Measurements from ENCODE around the gene ASAP3. TPM values are rescaled to one million over a fixed set of nuclear protein-coding genes. Genes with fewer than 3 reads are reported as not detected.

Gene ASAP3
- polyA plus RNA-seq, 1 donor = 57.1 TPM

- DNase-seq = peak; percentile 83
Measured at GRCh38 chr1:23422241-23422877, 61.6 kb downstream of the ASAP3 start.

- peak; percentile 75 for DNase-seq
Measured at GRCh38 chr1:23421753-23422240, 62.2 kb downstream of the ASAP3 start.

GRCh38 chr1:23421343-23421742, 62.6 kb downstream of the ASAP3 start:
- DNase-seq = no peak

GRCh38 chr1:23420778-23421177, 63.2 kb downstream of the ASAP3 start:
- DNase-seq = no peak

- no peak for DNase-seq
Measured at GRCh38 chr1:23419180-23419579, 64.8 kb downstream of the ASAP3 start.

GRCh38 chr1:23417570-23417969, 66.4 kb downstream of the ASAP3 start:
- no peak for DNase-seq

- DNase-seq = no peak
Measured at GRCh38 chr1:23416964-23417363, 67.0 kb downstream of the ASAP3 start.

GRCh38 chr1:23408797-23409290, 75.1 kb downstream of the ASAP3 start:
- DNase-seq = no peak

GRCh38 chr1:23407016-23407630, 76.9 kb downstream of the ASAP3 start:
- DNase-seq = no peak

GRCh38 chr1:23405946-23406345, 78.0 kb downstream of the ASAP3 start:
- DNase-seq = no peak

GRCh38 chr1:23403735-23404486, 80.1 kb downstream of the ASAP3 start:
- peak; percentile 78 for DNase-seq

- no peak for DNase-seq
Measured at GRCh38 chr1:23403355-23403734, 80.6 kb downstream of the ASAP3 start.

- DNase-seq = no peak
Measured at GRCh38 chr1:23403038-23403336, 81.0 kb downstream of the ASAP3 start.

- no peak for DNase-seq
Measured at GRCh38 chr1:23402286-23403037, 81.5 kb downstream of the ASAP3 start.

GRCh38 chr1:23401313-23401712, 82.7 kb downstream of the ASAP3 start:
- no peak for DNase-seq

- no peak for DNase-seq
Measured at GRCh38 chr1:23400324-23401114, 83.5 kb downstream of the ASAP3 start.

GRCh38 chr1:23399229-23399628, 84.8 kb downstream of the ASAP3 start:
- no peak for DNase-seq

- DNase-seq = no peak
Measured at GRCh38 chr1:23397908-23398307, 86.1 kb downstream of the ASAP3 start.

GRCh38 chr1:23396380-23396779, 87.6 kb downstream of the ASAP3 start:
- no peak for DNase-seq

GRCh38 chr1:23395849-23396248, 88.1 kb downstream of the ASAP3 start:
- no peak for DNase-seq

GRCh38 chr1:23395154-23395724, 88.7 kb downstream of the ASAP3 start:
- no peak for DNase-seq

- peak; percentile 83 for DNase-seq
Measured at GRCh38 chr1:23394684-23395083, 89.3 kb downstream of the ASAP3 start.
